Keratinocyte (primary cell): ENCODE data around the gene PKP4. TPM values are rescaled to one million over a fixed set of nuclear protein-coding genes. Genes with fewer than 3 reads are reported as not detected.

Experiments
- DNase-seq: peaks from one replicate; pipeline ENCODE4 v3.0.0-alpha.2; 2011; ENCODE audit warnings: low read depth, missing footprints, low spot score
- FAIRE-seq: peaks from 2 replicates; lab custom pipeline; 2011; peaks lifted over from hg19 to GRCh38; lab: Jason Lieb, UNC
- H2AFZ ChIP-seq: 2 replicates; pipeline ENCODE4 v1.6.0; 2012; ENCODE audit warnings: low read length, control low read depth, inconsistent platforms; ENCODE audit not compliant: control insufficient read depth
- H3K27ac ChIP-seq: 2 replicates; pipeline ENCODE4 v1.5.1; 2011; ENCODE audit warnings: low read length; ENCODE audit not compliant: control insufficient read depth, insufficient read depth
- H3K27me3 ChIP-seq: 3 replicates; pipeline ENCODE4 v1.6.0; 2011; ENCODE audit warnings: low read length; ENCODE audit not compliant: control insufficient read depth, insufficient read depth; ENCODE audit errors: extremely low read depth
- H3K36me3 ChIP-seq, 2 experiments: 2 replicates in 1 of 2; 3 replicates in 1 of 2; pipeline ENCODE4 v1.5.1; 2011; ENCODE audit warnings: low read length in 2 of 2, mild to moderate bottlenecking in 1 of 2; ENCODE audit not compliant: control insufficient read depth in 2 of 2, insufficient read depth in 2 of 2; ENCODE audit errors: extremely low read depth in 1 of 2
- H3K4me1 ChIP-seq: 3 replicates; pipeline ENCODE4 v1.5.1; 2011; ENCODE audit warnings: low read length; ENCODE audit not compliant: control insufficient read depth, insufficient read depth; ENCODE audit errors: extremely low read depth
- H3K4me2 ChIP-seq: 3 replicates; pipeline ENCODE4 v1.6.0; 2011; ENCODE audit warnings: low read depth, low read length; ENCODE audit not compliant: control insufficient read depth, insufficient read depth; ENCODE audit errors: extremely low read depth
- H3K4me3 ChIP-seq, 3 experiments: fragments of 200-600 bp in 1 of 3; sonication (generic) in 1 of 3; 2 replicates in 2 of 3; 3 replicates in 1 of 3; pipeline ENCODE4 v1.5.1; 2011 to 2016; ENCODE audit warnings: low read length in 3 of 3, mild to moderate bottlenecking in 3 of 3, control low read depth in 2 of 3, inconsistent platforms in 1 of 3, low read depth in 1 of 3, mixed read lengths in 1 of 3, mixed run types in 1 of 3, moderate library complexity in 1 of 3; ENCODE audit not compliant: control insufficient read depth in 2 of 3, insufficient read depth in 2 of 3; ENCODE audit errors: extremely low read depth in 1 of 3
- H3K79me2 ChIP-seq: 2 replicates; pipeline ENCODE4 v1.6.0; 2012; ENCODE audit warnings: low read length; ENCODE audit not compliant: control insufficient read depth, insufficient read depth
- H3K9ac ChIP-seq: 3 replicates; pipeline ENCODE4 v1.6.0; 2011; ENCODE audit warnings: low read length; ENCODE audit not compliant: control insufficient read depth, insufficient read depth; ENCODE audit errors: extremely low read depth
- H3K9me1 ChIP-seq: 3 replicates; pipeline ENCODE4 v1.6.0; 2011; ENCODE audit warnings: low read length; ENCODE audit not compliant: control insufficient read depth, insufficient read depth; ENCODE audit errors: extremely low read depth
- H3K9me3 ChIP-seq: 2 replicates; pipeline ENCODE4 v1.5.1; 2012; ENCODE audit warnings: low read depth, low read length; ENCODE audit not compliant: control insufficient read depth
- H4K20me1 ChIP-seq: 3 replicates; pipeline ENCODE4 v1.6.0; 2011; ENCODE audit warnings: low read length; ENCODE audit not compliant: control insufficient read depth, insufficient read depth; ENCODE audit errors: extremely low read depth
- CTCF ChIP-seq, 3 experiments: IDR thresholded peaks in 1 of 3; conservative IDR thresholded peaks in 1 of 3; optimal IDR thresholded peaks in 1 of 3; 2 replicates in 2 of 3; 3 replicates in 1 of 3; pipeline versions ENCODE3 to v1.5.1; 2011; ENCODE audit warnings: low read length in 3 of 3, mild to moderate bottlenecking in 3 of 3, moderate library complexity in 2 of 3, control low read depth in 1 of 3, inconsistent platforms in 1 of 3; ENCODE audit not compliant: insufficient read depth in 2 of 3; ENCODE audit errors: extremely low read depth in 1 of 3
- EZH2 ChIP-seq: IDR thresholded peaks from one replicate; pipeline ENCODE4 v1.6.1; 2012; ENCODE audit warnings: inconsistent platforms, mild to moderate bottlenecking, low read length, moderate library complexity
- dilution Hi-C: fragments of 300-500 bp; cut with MboI; formaldehyde crosslinking; loops from one replicate; pipeline ENCODE4 v1.7.0; 2020; ENCODE audit warnings: low sequenced_read_pairs; ENCODE audit not compliant: extremely low pct_ligation_motif_present
- polyA plus RNA-seq, 5 experiments: library from polyadenylated mRNA; depleted of rRNA in 3 of 5; stranded (reverse) in 3 of 5; stranded (forward) in 1 of 5; unstranded in 1 of 5; fragments of >200 nt; gene quantifications; 1 replicate in 1 of 5; 2 replicates in 3 of 5; 3 replicates in 1 of 5; pipeline versions ENCODE4 v1.2.1 to v1.2.3, GENCODE V29; 2011 to 2012; ENCODE audit warnings: missing spikeins in 2 of 5, low read depth in 1 of 5, low replicate concordance in 1 of 5

Gene PKP4
- polyA plus RNA-seq, 1 donor (not counting 4 experiments of a cell fraction or from before 2014, with no cell fraction given) = 43.8 TPM

GRCh38 chr2:158546412-158547144 is 89.8 kb downstream of the PKP4 start:
- no peaks in the 10 kb centered on the region for H3K79me2 ChIP-seq
- H3K36me3 ChIP-seq = peaks cover 8 to 11% of the 10 kb centered on the region in 2 experiments
- FAIRE-seq (no peak), DNase-seq (no peak)
- H3K27ac ChIP-seq = no peak overlapping the region
- no peak overlapping the region for H3K4me3 ChIP-seq
- no peak overlapping the region for H3K9ac ChIP-seq
- H3K27me3 ChIP-seq = no peaks in the 10 kb centered on the region
- no peak overlapping the region for H3K4me2 ChIP-seq
- no peaks in the 10 kb centered on the region for H3K9me3 ChIP-seq
- no peaks in the 10 kb centered on the region for H4K20me1 ChIP-seq
- H2AFZ ChIP-seq = no peak overlapping the region
- dilution Hi-C loops = no loop called here
- H3K9me1 ChIP-seq = no peaks in the 10 kb centered on the region
- H3K4me1 ChIP-seq = no peaks in the 10 kb centered on the region
- TF ChIP-seq CTCF (optimal IDR thresholded peaks at IDR 0.05 in 1 of 3, IDR thresholded peaks at IDR 0.05 in 1 of 3, conservative IDR thresholded peaks at IDR 0.05 in 1 of 3; ENCODE audit: extremely low read depth in 1 of 3, insufficient read depth in 2 of 3, low read length in 3 of 3) = no peak
- TF ChIP-seq EZH2 = no peak

GRCh38 chr2:158553257-158553656 is 96.5 kb downstream of the PKP4 start:
- dilution Hi-C loops = no loop called here
- Histone ChIP-seq H3K27ac (no peak overlapping the region), H3K4me2 (no peak overlapping the region), H3K9ac (no peak overlapping the region), H3K36me3 (peaks cover 4 to 6% of the 10 kb centered on the region in 2 experiments), H3K9me1 (no peaks in the 10 kb centered on the region), H3K4me1 (no peaks in the 10 kb centered on the region), H4K20me1 (no peaks in the 10 kb centered on the region), H3K4me3 (no peak overlapping the region), H3K27me3 (no peaks in the 10 kb centered on the region), H2AFZ (no peak overlapping the region), H3K9me3 (no peaks in the 10 kb centered on the region), H3K79me2 (no peaks in the 10 kb centered on the region)
- DNase-seq (no peak), FAIRE-seq (no peak)
- no peak for TF ChIP-seq EZH2
- no peak for TF ChIP-seq CTCF (optimal IDR thresholded peaks at IDR 0.05 in 1 of 3, IDR thresholded peaks at IDR 0.05 in 1 of 3, conservative IDR thresholded peaks at IDR 0.05 in 1 of 3; ENCODE audit: extremely low read depth in 1 of 3, insufficient read depth in 2 of 3, low read length in 3 of 3)
